ENCODE results near the gene OR12D2. TPM values are rescaled to one million over a fixed set of nuclear protein-coding genes. Genes with fewer than 3 reads are reported as not detected.

The OR12D2 gene
- total RNA-seq, 1 donor from 2014 or later, result not detected

Other genes with a start within 250 kb of the OR12D2 start
- gene OR2J2, start 224.7 kb upstream of the OR12D2 start, total RNA-seq, result not detected in 2 replicates
- gene OR14J1, start 93.9 kb upstream of the OR12D2 start, total RNA-seq, result not detected in 2 replicates
- gene OR5V1, start 26.8 kb upstream of the OR12D2 start, total RNA-seq, result not detected in 2 replicates
- gene OR12D3, start 20.3 kb upstream of the OR12D2 start, total RNA-seq, result not detected in 2 replicates
- not detected in 2 replicates for gene OR12D1, start 19.3 kb downstream of the OR12D2 start, total RNA-seq
- not detected in 2 replicates for gene OR10C1, start 43.7 kb downstream of the OR12D2 start, total RNA-seq
- gene OR11A1, start 61.4 kb downstream of the OR12D2 start, total RNA-seq, result not detected in 2 replicates
- not detected in 2 replicates for gene OR2H1, start 61.5 kb downstream of the OR12D2 start, total RNA-seq
- not detected in 2 replicates for gene MAS1L, start 92.3 kb downstream of the OR12D2 start, total RNA-seq
- 29.2 and 39.0 TPM in 2 replicates for gene UBD, start 164.1 kb downstream of the OR12D2 start, total RNA-seq
- not detected in 2 replicates for gene OR2H2, start 189.5 kb downstream of the OR12D2 start, total RNA-seq
- 1.7 and 4.0 TPM in 2 replicates for gene GABBR1, start 237.6 kb downstream of the OR12D2 start, total RNA-seq

All from lung microvascular endothelial cell (primary cell).